Keratinocyte (primary cell): ENCODE measurements around the gene WDFY2.

ENCODE experiments used
- EZH2 ChIP-seq: IDR thresholded peaks from one replicate; pipeline ENCODE4 v1.6.1; 2012; ENCODE audit warnings: inconsistent platforms, mild to moderate bottlenecking, low read length, moderate library complexity
- TF ChIP-seq, protein P1 (sequence below), 3 experiments: IDR thresholded peaks in 1 of 3; conservative IDR thresholded peaks in 1 of 3; optimal IDR thresholded peaks in 1 of 3; 2 replicates in 2 of 3; 3 replicates in 1 of 3; pipeline versions ENCODE3 to v1.5.1; 2011; ENCODE audit warnings: low read length in 3 of 3, mild to moderate bottlenecking in 3 of 3, moderate library complexity in 2 of 3, control low read depth in 1 of 3, inconsistent platforms in 1 of 3; ENCODE audit not compliant: insufficient read depth in 2 of 3; ENCODE audit errors: extremely low read depth in 1 of 3

DNA sequence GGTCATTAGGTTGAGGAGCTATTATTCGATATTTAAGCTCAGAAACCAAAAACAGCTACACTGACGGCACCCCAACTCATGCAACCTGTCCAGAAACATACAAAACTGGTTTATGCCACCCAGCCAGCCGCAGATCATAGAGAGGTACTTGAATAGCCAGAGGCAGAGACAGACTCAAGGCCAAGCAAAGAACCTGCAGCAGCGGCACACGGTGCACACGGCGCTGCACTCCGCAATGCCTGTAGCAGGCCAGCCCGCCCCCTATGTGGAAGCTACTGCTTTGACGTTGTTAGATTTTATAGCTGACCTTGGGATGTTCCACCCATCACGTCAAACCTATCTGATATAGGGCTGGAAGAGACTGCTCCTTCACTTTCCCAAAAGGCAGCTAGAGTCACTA lies 231.6 kb downstream of the WDFY2 start:
- TF ChIP-seq, protein P1, sequence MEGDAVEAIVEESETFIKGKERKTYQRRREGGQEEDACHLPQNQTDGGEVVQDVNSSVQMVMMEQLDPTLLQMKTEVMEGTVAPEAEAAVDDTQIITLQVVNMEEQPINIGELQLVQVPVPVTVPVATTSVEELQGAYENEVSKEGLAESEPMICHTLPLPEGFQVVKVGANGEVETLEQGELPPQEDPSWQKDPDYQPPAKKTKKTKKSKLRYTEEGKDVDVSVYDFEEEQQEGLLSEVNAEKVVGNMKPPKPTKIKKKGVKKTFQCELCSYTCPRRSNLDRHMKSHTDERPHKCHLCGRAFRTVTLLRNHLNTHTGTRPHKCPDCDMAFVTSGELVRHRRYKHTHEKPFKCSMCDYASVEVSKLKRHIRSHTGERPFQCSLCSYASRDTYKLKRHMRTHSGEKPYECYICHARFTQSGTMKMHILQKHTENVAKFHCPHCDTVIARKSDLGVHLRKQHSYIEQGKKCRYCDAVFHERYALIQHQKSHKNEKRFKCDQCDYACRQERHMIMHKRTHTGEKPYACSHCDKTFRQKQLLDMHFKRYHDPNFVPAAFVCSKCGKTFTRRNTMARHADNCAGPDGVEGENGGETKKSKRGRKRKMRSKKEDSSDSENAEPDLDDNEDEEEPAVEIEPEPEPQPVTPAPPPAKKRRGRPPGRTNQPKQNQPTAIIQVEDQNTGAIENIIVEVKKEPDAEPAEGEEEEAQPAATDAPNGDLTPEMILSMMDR (optimal IDR thresholded peaks at IDR 0.05 in 1 of 3, IDR thresholded peaks at IDR 0.05 in 1 of 3, conservative IDR thresholded peaks at IDR 0.05 in 1 of 3; ENCODE audit: extremely low read depth in 1 of 3, insufficient read depth in 2 of 3, low read length in 3 of 3) = peak in 1 of 3 experiments; percentile 15
- no peak for TF ChIP-seq EZH2
